ENCODE data around the gene TRIP11. TPM values are rescaled to one million over a fixed set of nuclear protein-coding genes. Genes with fewer than 3 reads are reported as not detected.

The TRIP11 gene
- 100 to 1,000 TPM in 1 of 5 donors, 10 to 100 TPM in 4; 20.9 to 135 (median 62.6) TPM for total RNA-seq
- 1 to 10 TPM; 3.5 to 3.8 (median 3.8) TPM for polyA plus RNA-seq
- long read RNA-seq, donor 1: 0 reads
- long read RNA-seq, donor 2: 0 reads
- long read RNA-seq, donor 3: 0 reads
- long read RNA-seq, donor 4: 0 reads
- long read RNA-seq, donor 5: 0 reads
- long read RNA-seq, donor 6, partial matches to known transcripts: 5 of 5 reads
- long read RNA-seq, donor 6, other reads (novel, unspliced or antisense): 0 of 5 reads
- long read RNA-seq, donor 7: 0 reads
- long read RNA-seq, donor 8: 0 reads
- long read RNA-seq, donor 9: 0 reads
- long read RNA-seq, donor 10, partial matches to known transcripts: 0 of 1 reads
- long read RNA-seq, donor 10, other reads (novel, unspliced or antisense): 0 of 1 reads

- peaks cover 6 to 58% (median 49%) of the 10 kb centered on the region in 4 donors for H3K4me1 ChIP-seq
- no peaks in the 10 kb centered on the region for H3K27me3 ChIP-seq
- WGBS, 5 donors: 0 to 1% (median 1%) methylated on average over 36 to 57 of the region's 57 CpGs
- H3K36me3 ChIP-seq: peaks cover 0 to 15% (median 4%) of the 10 kb centered on the region in 4 donors
- intact Hi-C loops (cut with DNase I; ENCODE audit: low total_unique reads): no loop called here
- H3K4me3 ChIP-seq: peak within 1 kb of the TSS; percentile 76 to 95 (median 82)
- no peaks in the 10 kb centered on the region for H3K9me3 ChIP-seq
- DNase-seq: peak; percentile 95 to 98
- TF ChIP-seq EP300 (IDR thresholded peaks at IDR 0.05) (no peak), POLR2AphosphoS5 (IDR thresholded peaks at IDR 0.05) (peak; percentile 94 to 97 (median 96)), POLR2A (IDR thresholded peaks at IDR 0.05) (peak in 2 of 4 donors; percentile 66 to 83), CTCF (IDR thresholded peaks at IDR 0.05) (peak in 1 of 7 experiments; percentile 28)
- H3K27ac ChIP-seq: peak within 1 kb of the TSS; percentile 91 to 97 (median 97)
These were observed at the start of gene TRIP11 for GRCh38 chr14:92039719-92040430. TSS of gene TRIP11 (minus strand) at chr14:92040059. CDS start at chr14:92039685, 374 bp downstream.

GRCh38 chr14:92088494-92088893 is 48.6 kb upstream of the TRIP11 start:
- H3K4me3 ChIP-seq: no peak overlapping the region
- no peak overlapping the region for H3K27ac ChIP-seq
- 69 to 84% (median 78%) methylated on average over 5 of the region's 5 CpGs for WGBS, 5 donors
- no peaks in the 10 kb centered on the region for H3K9me3 ChIP-seq
- no peak for DNase-seq
- H3K4me1 ChIP-seq: no peaks in the 10 kb centered on the region
- peaks cover 22 to 89% (median 86%) of the 10 kb centered on the region in 4 donors for H3K36me3 ChIP-seq
- TF ChIP-seq POLR2AphosphoS5 (IDR thresholded peaks at IDR 0.05) (no peak), POLR2A (IDR thresholded peaks at IDR 0.05) (no peak), CTCF (IDR thresholded peaks at IDR 0.05) (no peak), EP300 (IDR thresholded peaks at IDR 0.05) (no peak)
- no peaks in the 10 kb centered on the region for H3K27me3 ChIP-seq
- intact Hi-C loops (cut with DNase I; ENCODE audit: low total_unique reads): no loop called here

GRCh38 chr14:92074555-92074954 is 34.7 kb upstream of the TRIP11 start:
- Histone ChIP-seq H3K4me1 (no peaks in the 10 kb centered on the region), H3K36me3 (peaks cover 29 to 96% (median 92%) of the 10 kb centered on the region in 4 donors), H3K27ac (no peak overlapping the region), H3K9me3 (no peaks in the 10 kb centered on the region), H3K4me3 (no peak overlapping the region), H3K27me3 (no peaks in the 10 kb centered on the region)
- no peak for DNase-seq
- TF ChIP-seq POLR2A (IDR thresholded peaks at IDR 0.05) (no peak), EP300 (IDR thresholded peaks at IDR 0.05) (no peak), CTCF (IDR thresholded peaks at IDR 0.05) (no peak)
- intact Hi-C loops (cut with DNase I; ENCODE audit: low total_unique reads): no loop called here

GRCh38 chr14:92058006-92058917 is 18.4 kb upstream of the TRIP11 start:
- Histone ChIP-seq H3K4me3 (no peak overlapping the region), H3K9me3 (no peaks in the 10 kb centered on the region), H3K27ac (no peak overlapping the region), H3K27me3 (no peaks in the 10 kb centered on the region), H3K36me3 (peaks cover 0 to 13% (median 10%) of the 10 kb centered on the region in 4 donors), H3K4me1 (peaks cover 0 to 4% (median 0%) of the 10 kb centered on the region in 4 donors)
- intact Hi-C loops (cut with DNase I; ENCODE audit: low total_unique reads): no loop called here
- TF ChIP-seq POLR2AphosphoS5 (IDR thresholded peaks at IDR 0.05) (no peak), CTCF (IDR thresholded peaks at IDR 0.05) (no peak), POLR2A (IDR thresholded peaks at IDR 0.05) (no peak), EP300 (IDR thresholded peaks at IDR 0.05) (no peak)
- 52 to 67% (median 58%) methylated on average over 9 of the region's 9 CpGs for WGBS, 5 donors
- DNase-seq: no peak
